Eye (tissue), 1 donor: ENCODE data around the gene ZNF629.

Experiments
- DNase-seq: peaks from one replicate; pipeline ENCODE4 v3.0.0-alpha.2; 2015

ZNF629 gene

GRCh38 chr16:30785126-30786106, 1.6 kb downstream of the ZNF629 start:
- DNase-seq: no peak

DNA sequence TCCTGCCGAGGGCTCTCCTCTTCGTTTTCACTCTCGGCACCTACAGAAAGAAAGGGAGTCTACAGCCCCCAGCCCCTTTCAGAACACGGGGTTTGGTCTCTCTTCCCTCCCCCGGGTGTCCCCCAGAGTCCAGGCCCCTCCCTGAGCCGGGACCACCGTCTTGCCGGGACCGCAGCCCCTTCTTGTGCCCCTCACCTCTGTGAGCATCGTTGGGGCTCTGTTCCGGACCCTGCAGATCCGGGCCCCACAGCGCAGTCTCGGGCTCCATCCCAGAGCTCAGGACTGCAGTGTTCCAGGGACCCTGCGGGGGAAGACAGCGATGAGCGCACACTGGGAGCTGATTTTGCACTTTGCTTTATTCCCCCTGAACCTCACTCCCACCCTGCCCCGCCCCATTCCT, 2.8 kb downstream of the ZNF629 start:
- DNase-seq: no peak

DNA sequence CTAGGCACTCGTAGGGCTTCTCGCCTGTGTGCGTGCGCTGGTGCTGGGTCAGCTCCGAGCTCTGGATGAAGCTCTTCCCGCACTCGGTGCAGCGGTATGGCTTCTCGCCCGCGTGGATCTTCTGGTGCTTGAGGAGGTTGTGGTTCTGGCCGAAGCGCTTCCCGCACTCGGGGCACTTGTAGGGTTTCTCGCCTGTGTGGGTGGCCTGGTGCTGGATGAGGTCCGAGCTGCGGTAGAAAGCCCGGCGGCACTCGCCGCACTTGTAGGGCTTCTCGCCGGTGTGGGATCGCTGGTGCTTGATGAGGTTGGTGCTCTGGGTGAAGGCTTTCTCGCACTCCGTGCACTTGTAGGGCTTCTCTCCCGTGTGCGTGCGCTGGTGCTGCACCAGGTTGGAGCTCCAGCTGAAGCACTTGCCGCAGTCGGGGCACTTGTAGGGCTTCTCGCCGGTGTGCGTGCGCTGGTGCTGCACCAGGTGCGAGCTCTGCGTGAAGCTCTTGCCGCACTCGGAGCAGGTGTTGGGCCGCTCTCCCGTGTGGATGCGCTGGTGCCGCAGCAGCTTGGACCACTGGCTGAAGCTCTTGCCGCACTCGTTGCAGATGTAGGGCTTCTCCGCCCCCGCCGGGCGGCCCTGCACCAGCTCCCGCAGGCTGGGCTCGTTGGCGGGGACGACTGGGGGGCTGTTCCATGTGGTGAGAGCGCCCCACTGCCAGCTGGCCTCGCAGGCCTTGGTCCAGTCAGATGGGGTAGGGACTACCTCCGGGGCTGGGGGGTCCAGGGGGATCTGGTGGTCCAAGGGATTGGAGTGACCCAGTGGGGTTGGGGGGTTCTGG, 3.5 kb downstream of the ZNF629 start:
- DNase-seq: no peak

GRCh38 chr16:30782486-30783279, 4.3 kb downstream of the ZNF629 start:
- no peak for DNase-seq

GRCh38 chr16:30780549-30780948, 6.5 kb downstream of the ZNF629 start:
- DNase-seq: no peak

GRCh38 chr16:30780021-30780420, 7.0 kb downstream of the ZNF629 start:
- no peak for DNase-seq

GRCh38 chr16:30779596-30779995, 7.4 kb downstream of the ZNF629 start:
- no peak for DNase-seq

DNA sequence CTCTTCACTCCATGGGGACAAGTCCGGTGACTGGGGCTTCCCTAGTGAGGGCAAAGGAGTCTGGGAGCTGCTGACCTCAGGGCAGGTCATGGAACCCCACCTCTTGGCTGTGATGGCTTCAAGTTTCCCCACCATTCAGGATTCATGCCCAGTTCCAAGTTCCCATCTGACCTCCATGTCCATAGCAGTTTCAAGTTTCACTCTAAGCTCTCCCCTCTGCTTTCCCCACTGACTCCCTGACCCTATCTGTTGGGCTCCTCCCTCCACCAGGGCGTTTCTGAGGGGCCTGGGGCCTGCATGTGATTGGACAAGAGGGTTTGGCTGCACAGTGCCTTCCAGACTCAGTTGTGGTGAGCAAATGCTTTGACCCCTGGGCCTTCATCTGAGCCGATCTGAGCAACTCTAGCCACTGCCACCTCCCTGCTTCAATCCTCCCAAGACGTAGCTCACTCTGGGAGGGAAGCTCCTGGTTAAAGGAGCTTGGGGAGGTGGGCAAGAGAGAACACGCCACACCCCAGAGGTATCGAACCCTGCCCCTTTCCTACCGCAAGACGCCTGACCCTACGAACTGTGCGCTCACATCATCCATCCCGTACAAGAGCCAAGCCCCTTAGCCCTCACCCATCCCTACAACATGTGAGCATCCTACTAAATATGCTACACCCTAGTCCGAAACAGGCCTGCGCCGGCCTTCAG, 8.3 kb downstream of the ZNF629 start:
- DNase-seq: no peak

GRCh38 chr16:30777591-30778297, 9.3 kb downstream of the ZNF629 start:
- DNase-seq: no peak

DNA sequence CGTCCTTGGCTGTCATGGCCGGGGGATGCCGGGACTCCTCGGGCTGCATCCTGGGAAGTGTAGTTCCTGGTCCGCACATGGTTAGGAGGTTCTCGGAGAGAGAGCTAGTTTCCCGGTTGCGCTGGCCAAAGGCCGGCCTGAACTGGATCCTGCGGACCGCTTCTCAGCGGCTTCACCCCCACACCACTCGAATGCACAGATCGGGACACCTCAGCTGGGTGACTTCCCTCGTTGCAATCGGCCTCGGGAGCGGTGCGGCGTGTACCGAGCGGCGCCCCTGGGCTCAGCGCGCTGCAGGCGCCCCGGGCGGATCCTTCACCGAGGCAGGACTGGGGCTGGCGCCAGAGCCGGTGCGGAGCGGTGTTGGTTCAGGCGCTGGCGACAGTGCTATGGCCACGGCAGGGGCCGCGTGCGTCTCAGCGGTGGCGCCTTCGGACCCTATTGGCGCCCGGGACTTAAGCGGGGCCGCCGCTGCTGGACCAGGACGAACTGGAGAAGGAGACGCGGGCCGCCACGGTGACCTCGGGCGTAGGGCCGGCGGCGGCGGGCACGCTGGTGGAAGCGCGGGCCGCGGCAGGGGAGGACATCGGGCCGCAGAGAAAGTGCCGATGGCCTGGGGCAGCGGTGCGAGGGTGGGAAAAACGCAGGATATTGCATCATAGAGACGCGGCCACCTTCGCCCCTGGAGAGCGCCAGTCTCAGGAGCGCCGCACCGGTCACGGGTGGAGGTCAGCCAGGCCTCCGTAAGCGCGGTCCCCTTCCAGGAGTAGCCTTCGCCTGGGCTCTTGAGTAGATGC, 11.4 kb downstream of the ZNF629 start:
- DNase-seq: peak; percentile 95

- no peak for DNase-seq
These were observed 11.9 kb downstream of the ZNF629 start for GRCh38 chr16:30775131-30775391.

- no peak for DNase-seq
These were observed 12.5 kb downstream of the ZNF629 start for GRCh38 chr16:30774367-30775130.

DNA sequence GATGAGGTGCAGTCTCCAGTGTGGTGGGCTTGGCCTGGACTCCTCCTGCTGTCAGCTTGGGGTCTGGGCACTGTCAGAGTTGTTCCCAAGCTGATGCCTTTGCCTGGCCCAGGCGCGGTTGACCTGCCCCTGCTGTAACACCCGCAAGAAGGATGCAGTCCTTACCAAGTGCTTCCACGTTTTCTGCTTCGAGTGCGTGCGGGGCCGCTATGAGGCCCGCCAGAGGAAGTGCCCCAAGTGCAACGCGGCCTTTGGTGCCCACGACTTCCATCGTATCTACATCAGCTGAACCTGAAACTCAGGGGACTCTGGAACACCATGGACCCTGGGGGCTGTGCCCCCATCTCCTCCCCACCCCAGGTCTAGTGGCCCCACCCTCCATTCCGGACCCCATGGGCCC, 13.2 kb downstream of the ZNF629 start:
- DNase-seq: no peak

GRCh38 chr16:30771726-30772125, 15.3 kb downstream of the ZNF629 start:
- DNase-seq: no peak

DNA sequence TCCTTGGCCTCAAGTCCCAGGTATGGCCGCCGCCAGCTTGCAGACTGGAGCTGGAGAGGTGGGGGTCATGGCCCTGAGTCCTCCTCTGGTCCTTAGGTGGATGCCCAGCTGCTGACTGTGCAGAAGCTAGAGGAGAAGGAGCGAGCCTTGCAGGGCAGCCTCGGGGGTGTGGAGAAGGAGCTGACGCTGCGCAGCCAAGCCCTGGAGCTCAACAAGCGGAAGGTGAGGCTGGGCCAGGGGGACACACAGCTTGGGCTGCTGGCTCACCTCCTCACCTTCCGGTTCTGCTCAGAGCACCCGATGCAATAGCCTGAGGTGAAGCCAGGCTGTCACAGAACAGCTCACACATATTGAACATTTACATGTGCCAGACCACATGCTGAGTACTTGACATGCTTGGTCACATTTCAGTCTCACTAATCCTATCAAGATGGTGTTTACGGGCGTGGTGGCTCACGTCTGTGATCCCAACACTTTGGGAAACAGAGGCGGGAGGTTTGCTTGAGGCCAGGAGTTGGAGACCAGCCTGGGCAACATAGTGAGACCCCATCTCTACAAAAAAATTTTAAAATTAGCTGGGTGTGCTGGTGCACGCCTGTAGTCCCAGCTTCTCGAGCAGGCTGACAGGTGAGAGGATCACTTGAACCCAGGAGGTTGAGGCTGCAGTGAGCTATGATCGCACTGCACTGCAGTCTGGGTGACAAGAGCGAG, 17.5 kb downstream of the ZNF629 start:
- no peak for DNase-seq

DNA sequence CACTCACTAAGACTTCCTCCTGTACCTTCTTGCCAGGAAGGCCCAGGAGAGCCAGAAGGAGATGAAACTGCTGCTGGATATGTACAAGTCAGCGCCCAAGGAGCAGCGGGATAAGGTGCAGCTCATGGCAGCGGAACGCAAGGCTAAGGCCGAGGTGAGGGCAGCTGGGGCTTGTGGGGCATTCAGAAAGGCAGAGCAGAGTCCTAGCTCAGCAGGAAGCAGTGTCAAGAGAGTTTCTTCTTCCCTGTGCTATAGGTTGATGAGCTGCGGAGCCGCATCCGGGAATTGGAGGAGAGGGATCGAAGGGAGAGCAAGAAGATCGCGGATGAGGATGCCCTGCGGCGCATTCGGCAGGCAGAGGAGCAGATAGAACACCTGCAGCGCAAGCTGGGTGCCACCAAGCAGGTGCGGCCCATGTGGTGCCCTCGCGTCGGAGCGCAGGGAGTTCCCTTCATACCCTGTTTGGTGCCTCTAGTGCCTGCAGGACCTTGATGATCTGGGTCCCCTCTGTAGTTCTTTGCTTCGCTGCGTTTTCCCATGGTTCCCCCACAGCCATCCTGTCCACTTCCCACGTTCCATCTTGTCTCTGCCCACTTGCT, 18.3 kb downstream of the ZNF629 start:
- DNase-seq: no peak

DNA sequence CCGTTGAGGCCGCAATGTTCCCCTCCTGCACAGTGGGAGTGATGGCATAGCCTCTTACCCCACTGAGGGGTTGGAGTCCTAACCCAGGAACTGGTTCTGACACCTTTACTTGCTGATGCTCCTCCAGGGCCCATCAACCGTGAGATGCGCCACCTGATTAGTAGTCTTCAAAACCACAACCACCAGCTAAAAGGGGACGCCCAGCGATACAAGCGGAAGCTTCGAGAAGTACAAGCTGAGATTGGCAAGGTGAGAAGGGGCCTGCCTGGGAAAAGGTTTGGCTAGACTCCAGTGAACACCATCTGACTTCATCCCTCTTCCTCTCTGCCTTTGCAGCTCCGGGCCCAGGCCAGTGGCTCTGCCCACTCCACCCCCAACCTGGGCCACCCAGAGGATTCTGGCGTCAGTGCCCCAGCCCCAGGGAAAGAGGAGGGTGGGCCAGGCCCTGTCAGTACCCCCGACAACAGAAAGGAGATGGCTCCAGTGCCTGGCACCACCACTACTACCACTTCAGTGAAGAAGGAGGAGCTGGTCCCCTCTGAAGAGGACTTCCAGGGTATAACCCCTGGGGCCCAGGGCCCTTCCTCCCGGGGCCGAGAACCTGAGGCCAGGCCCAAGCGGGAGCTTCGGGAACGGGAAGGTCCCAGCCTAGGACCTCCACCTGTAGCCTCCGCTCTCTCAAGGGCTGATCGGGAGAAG, 19.1 kb downstream of the ZNF629 start:
- DNase-seq: no peak

GRCh38 chr16:30766933-30767284, 20.1 kb downstream of the ZNF629 start:
- DNase-seq: no peak
